ENCODE data around the gene SPAG16.
"Not testable (repeated sequence)": the region's sequence is repeated elsewhere in the genome, so short reads cannot be mapped to it uniquely, and the experiment has no call there.

Gene SPAG16

GRCh38 chr2:213998976-213999375, 714.7 kb downstream of the SPAG16 start:
- H3K9ac ChIP-seq (ENCODE audit: low read depth in 1 of 2, low read length in 2 of 2); H3K4me3 ChIP-seq (ENCODE audit: low read depth in 1 of 2, low read length in 2 of 2); H3K27me3 ChIP-seq (ENCODE audit: control insufficient read depth in 1 of 2, insufficient read depth in 2 of 2, low read length in 2 of 2); H3K9me3 ChIP-seq (ENCODE audit: control insufficient read depth in 1 of 2, low read length in 2 of 2); H3K36me3 ChIP-seq (ENCODE audit: control insufficient read depth in 1 of 2, insufficient read depth in 2 of 2, low read length in 2 of 2); H3K27ac ChIP-seq (ENCODE audit: low read depth, low read length); H3K4me1 ChIP-seq (ENCODE audit: control insufficient read depth in 1 of 2, insufficient read depth in 2 of 2, low read length in 2 of 2): not testable (repeated sequence)

- no peak overlapping the region for H3K27ac ChIP-seq (ENCODE audit: low read depth, low read length)
- no peaks in the 10 kb centered on the region for H3K4me1 ChIP-seq (ENCODE audit: control insufficient read depth in 1 of 2, insufficient read depth in 2 of 2, low read length in 2 of 2)
- no peaks in the 10 kb centered on the region for H3K36me3 ChIP-seq (ENCODE audit: control insufficient read depth in 1 of 2, insufficient read depth in 2 of 2, low read length in 2 of 2)
- no peak overlapping the region for H3K4me3 ChIP-seq (ENCODE audit: low read depth in 1 of 2, low read length in 2 of 2)
- no peaks in the 10 kb centered on the region for H3K27me3 ChIP-seq (ENCODE audit: control insufficient read depth in 1 of 2, insufficient read depth in 2 of 2, low read length in 2 of 2)
- no peak overlapping the region for H3K9ac ChIP-seq (ENCODE audit: low read depth in 1 of 2, low read length in 2 of 2)
- no peaks in the 10 kb centered on the region for H3K9me3 ChIP-seq (ENCODE audit: control insufficient read depth in 1 of 2, low read length in 2 of 2)
These were observed 720.2 kb downstream of the SPAG16 start for GRCh38 chr2:214004463-214004862.

- Histone ChIP-seq H3K9ac (ENCODE audit: low read depth in 1 of 2, low read length in 2 of 2) (no peak overlapping the region), H3K27me3 (ENCODE audit: control insufficient read depth in 1 of 2, insufficient read depth in 2 of 2, low read length in 2 of 2) (no peaks in the 10 kb centered on the region), H3K27ac (ENCODE audit: low read depth, low read length) (no peak overlapping the region), H3K4me3 (ENCODE audit: low read depth in 1 of 2, low read length in 2 of 2) (no peak overlapping the region), H3K36me3 (ENCODE audit: control insufficient read depth in 1 of 2, insufficient read depth in 2 of 2, low read length in 2 of 2) (no peaks in the 10 kb centered on the region), H3K9me3 (ENCODE audit: control insufficient read depth in 1 of 2, low read length in 2 of 2) (no peaks in the 10 kb centered on the region), H3K4me1 (ENCODE audit: control insufficient read depth in 1 of 2, insufficient read depth in 2 of 2, low read length in 2 of 2) (no peaks in the 10 kb centered on the region)
These were observed 721.1 kb downstream of the SPAG16 start for GRCh38 chr2:214005337-214005736.

- no peaks in the 10 kb centered on the region for H3K9me3 ChIP-seq (ENCODE audit: control insufficient read depth in 1 of 2, low read length in 2 of 2)
- no peak overlapping the region for H3K27ac ChIP-seq (ENCODE audit: low read depth, low read length)
- H3K27me3 ChIP-seq (ENCODE audit: control insufficient read depth in 1 of 2, insufficient read depth in 2 of 2, low read length in 2 of 2): no peaks in the 10 kb centered on the region
- no peak overlapping the region for H3K9ac ChIP-seq (ENCODE audit: low read depth in 1 of 2, low read length in 2 of 2)
- H3K36me3 ChIP-seq (ENCODE audit: control insufficient read depth in 1 of 2, insufficient read depth in 2 of 2, low read length in 2 of 2): no peaks in the 10 kb centered on the region
- H3K4me3 ChIP-seq (ENCODE audit: low read depth in 1 of 2, low read length in 2 of 2): no peak overlapping the region
- H3K4me1 ChIP-seq (ENCODE audit: control insufficient read depth in 1 of 2, insufficient read depth in 2 of 2, low read length in 2 of 2): no peaks in the 10 kb centered on the region
These were observed 722.3 kb downstream of the SPAG16 start for GRCh38 chr2:214006601-214007000.

- Histone ChIP-seq H3K9me3 (ENCODE audit: control insufficient read depth in 1 of 2, low read length in 2 of 2) (no peaks in the 10 kb centered on the region), H3K27me3 (ENCODE audit: control insufficient read depth in 1 of 2, insufficient read depth in 2 of 2, low read length in 2 of 2) (no peaks in the 10 kb centered on the region), H3K9ac (ENCODE audit: low read depth in 1 of 2, low read length in 2 of 2) (no peak overlapping the region), H3K27ac (ENCODE audit: low read depth, low read length) (no peak overlapping the region), H3K36me3 (ENCODE audit: control insufficient read depth in 1 of 2, insufficient read depth in 2 of 2, low read length in 2 of 2) (no peaks in the 10 kb centered on the region), H3K4me1 (ENCODE audit: control insufficient read depth in 1 of 2, insufficient read depth in 2 of 2, low read length in 2 of 2) (no peaks in the 10 kb centered on the region), H3K4me3 (ENCODE audit: low read depth in 1 of 2, low read length in 2 of 2) (no peak overlapping the region)
These were observed 727.4 kb downstream of the SPAG16 start for GRCh38 chr2:214011676-214012075.

GRCh38 chr2:214014551-214015220, 730.4 kb downstream of the SPAG16 start:
- no peak overlapping the region for H3K27ac ChIP-seq (ENCODE audit: low read depth, low read length)
- H3K36me3 ChIP-seq (ENCODE audit: control insufficient read depth in 1 of 2, insufficient read depth in 2 of 2, low read length in 2 of 2): no peaks in the 10 kb centered on the region
- no peaks in the 10 kb centered on the region for H3K4me1 ChIP-seq (ENCODE audit: control insufficient read depth in 1 of 2, insufficient read depth in 2 of 2, low read length in 2 of 2)
- no peaks in the 10 kb centered on the region for H3K9me3 ChIP-seq (ENCODE audit: control insufficient read depth in 1 of 2, low read length in 2 of 2)
- H3K27me3 ChIP-seq (ENCODE audit: control insufficient read depth in 1 of 2, insufficient read depth in 2 of 2, low read length in 2 of 2): no peaks in the 10 kb centered on the region
- no peak overlapping the region for H3K9ac ChIP-seq (ENCODE audit: low read depth in 1 of 2, low read length in 2 of 2)
- H3K4me3 ChIP-seq (ENCODE audit: low read depth in 1 of 2, low read length in 2 of 2): no peak overlapping the region

GRCh38 chr2:214019229-214019972, 735.1 kb downstream of the SPAG16 start:
- no peak overlapping the region for H3K27ac ChIP-seq (ENCODE audit: low read depth, low read length)
- no peaks in the 10 kb centered on the region for H3K4me1 ChIP-seq (ENCODE audit: control insufficient read depth in 1 of 2, insufficient read depth in 2 of 2, low read length in 2 of 2)
- H3K9me3 ChIP-seq (ENCODE audit: control insufficient read depth in 1 of 2, low read length in 2 of 2): no peaks in the 10 kb centered on the region
- H3K27me3 ChIP-seq (ENCODE audit: control insufficient read depth in 1 of 2, insufficient read depth in 2 of 2, low read length in 2 of 2): no peaks in the 10 kb centered on the region
- no peaks in the 10 kb centered on the region for H3K36me3 ChIP-seq (ENCODE audit: control insufficient read depth in 1 of 2, insufficient read depth in 2 of 2, low read length in 2 of 2)
- no peak overlapping the region for H3K9ac ChIP-seq (ENCODE audit: low read depth in 1 of 2, low read length in 2 of 2)
- H3K4me3 ChIP-seq (ENCODE audit: low read depth in 1 of 2, low read length in 2 of 2): no peak overlapping the region

- no peaks in the 10 kb centered on the region for H3K27me3 ChIP-seq (ENCODE audit: control insufficient read depth in 1 of 2, insufficient read depth in 2 of 2, low read length in 2 of 2)
- H3K9ac ChIP-seq (ENCODE audit: low read depth in 1 of 2, low read length in 2 of 2): no peak overlapping the region
- H3K4me3 ChIP-seq (ENCODE audit: low read depth in 1 of 2, low read length in 2 of 2): no peak overlapping the region
- no peaks in the 10 kb centered on the region for H3K4me1 ChIP-seq (ENCODE audit: control insufficient read depth in 1 of 2, insufficient read depth in 2 of 2, low read length in 2 of 2)
- no peaks in the 10 kb centered on the region for H3K36me3 ChIP-seq (ENCODE audit: control insufficient read depth in 1 of 2, insufficient read depth in 2 of 2, low read length in 2 of 2)
- H3K27ac ChIP-seq (ENCODE audit: low read depth, low read length): no peak overlapping the region
- no peaks in the 10 kb centered on the region for H3K9me3 ChIP-seq (ENCODE audit: control insufficient read depth in 1 of 2, low read length in 2 of 2)
These were observed 735.7 kb downstream of the SPAG16 start for GRCh38 chr2:214019973-214020345.

- Histone ChIP-seq H3K27me3 (ENCODE audit: control insufficient read depth in 1 of 2, insufficient read depth in 2 of 2, low read length in 2 of 2) (no peaks in the 10 kb centered on the region), H3K27ac (ENCODE audit: low read depth, low read length) (no peak overlapping the region), H3K4me3 (ENCODE audit: low read depth in 1 of 2, low read length in 2 of 2) (no peak overlapping the region), H3K4me1 (ENCODE audit: control insufficient read depth in 1 of 2, insufficient read depth in 2 of 2, low read length in 2 of 2) (no peaks in the 10 kb centered on the region), H3K36me3 (ENCODE audit: control insufficient read depth in 1 of 2, insufficient read depth in 2 of 2, low read length in 2 of 2) (no peaks in the 10 kb centered on the region), H3K9ac (ENCODE audit: low read depth in 1 of 2, low read length in 2 of 2) (no peak overlapping the region), H3K9me3 (ENCODE audit: control insufficient read depth in 1 of 2, low read length in 2 of 2) (no peaks in the 10 kb centered on the region)
These were observed 744.9 kb downstream of the SPAG16 start for GRCh38 chr2:214029190-214029589.

GRCh38 chr2:214031566-214031965, 747.3 kb downstream of the SPAG16 start:
- H3K27me3 ChIP-seq (ENCODE audit: control insufficient read depth in 1 of 2, insufficient read depth in 2 of 2, low read length in 2 of 2): no peaks in the 10 kb centered on the region
- no peak overlapping the region for H3K9ac ChIP-seq (ENCODE audit: low read depth in 1 of 2, low read length in 2 of 2)
- no peaks in the 10 kb centered on the region for H3K4me1 ChIP-seq (ENCODE audit: control insufficient read depth in 1 of 2, insufficient read depth in 2 of 2, low read length in 2 of 2)
- no peaks in the 10 kb centered on the region for H3K9me3 ChIP-seq (ENCODE audit: control insufficient read depth in 1 of 2, low read length in 2 of 2)
- H3K4me3 ChIP-seq (ENCODE audit: low read depth in 1 of 2, low read length in 2 of 2): no peak overlapping the region
- H3K27ac ChIP-seq (ENCODE audit: low read depth, low read length): no peak overlapping the region
- H3K36me3 ChIP-seq (ENCODE audit: control insufficient read depth in 1 of 2, insufficient read depth in 2 of 2, low read length in 2 of 2): no peaks in the 10 kb centered on the region

Data from duodenal mucosa (tissue), 2 donors.